Heart right ventricle (tissue), 16 donors: ENCODE measurements around the gene ANXA1. TPM values are rescaled to one million over a fixed set of nuclear protein-coding genes. Genes with fewer than 3 reads are reported as not detected.

Experiments used
- ATAC-seq, 8 donors: fragments of 200-7000 bp; cut with Tn5 transposase; one replicate each; pipeline ENCODE4 v1.9.1; 2020; ENCODE audit warnings: mild to moderate bottlenecking in 8 of 8, moderate library complexity in 8 of 8, moderate number of reproducible peaks in 1 of 8
- DNase-seq, 2 donors: peaks; one replicate each; pipeline ENCODE4 v3.0.0-alpha.2; 2020
- H3K27ac ChIP-seq, 10 donors: fragments of 200-600 bp; sonication (generic) in 2 of 10; one replicate each; pipeline versions ENCODE4 v1.5.0 to v1.8.0; 2020 to 2022; ENCODE audit warnings: mild to moderate bottlenecking in 3 of 10
- H3K27me3 ChIP-seq, 7 donors: fragments of 200-600 bp; one replicate each; pipeline ENCODE4 v1.8.0; 2021 to 2022; ENCODE audit warnings: mild to moderate bottlenecking in 2 of 7
- H3K36me3 ChIP-seq, 9 donors: fragments of 200-600 bp; sonication (generic) in 1 of 9; one replicate each; pipeline versions ENCODE4 v1.5.0 to v1.8.0; 2020 to 2022; ENCODE audit warnings: mild to moderate bottlenecking in 2 of 9
- H3K4me1 ChIP-seq, 9 donors: fragments of 200-600 bp; sonication (generic) in 1 of 9; one replicate each; pipeline versions ENCODE4 v1.5.0 to v1.8.0; 2020 to 2022; ENCODE audit warnings: mild to moderate bottlenecking in 4 of 9
- H3K4me3 ChIP-seq, 10 donors: fragments of 200-600 bp; sonication (generic) in 2 of 10; one replicate each; pipeline versions ENCODE4 v1.5.0 to v1.8.0; 2020 to 2022; ENCODE audit warnings: mild to moderate bottlenecking in 7 of 10, moderate library complexity in 2 of 10
- H3K9me3 ChIP-seq, 11 donors: fragments of 200-600 bp in 10 of 11; sonication (generic) in 2 of 11; one replicate each; pipeline versions ENCODE4 v1.5.0 to v1.8.0; 2013 to 2022; ENCODE audit warnings: mild to moderate bottlenecking in 2 of 11, control low read depth in 1 of 11, moderate library complexity in 1 of 11
- WGBS, 2 donors: extraction: QIAGEN DNeasy Blood & Tissue Kit; methylation state at CpG; one replicate each; pipeline ENCODE4 v1.1.7; 2013; ENCODE audit warnings: inconsistent platforms in 1 of 2; 5-methylcytosine and 5-hydroxymethylcytosine counted together
- intact Hi-C, 10 donors: fragments of 100-400 bp; cut with DNase I; formaldehyde crosslinking; loops; one replicate each; pipeline versions ENCODE4 v1.11.1 to v1.14.2; 2022
- polyA plus RNA-seq, 2 donors: library from polyadenylated mRNA; stranded (reverse); fragments of 200-250 nt; gene quantifications; one replicate each; pipeline ENCODE4 v1.2.3, GENCODE V29; 2013
- total RNA-seq, 10 donors: library from RNA; stranded (reverse); fragmentation: NEBNext Ultra II Directional in 3 of 10; extraction: Animal tissue kit (Norgen Biotek cat#: 25700) in 3 of 10; gene quantifications; one replicate each; pipeline versions ENCODE4 v1.2.1 to v1.2.4, GENCODE V29; 2021 to 2023
- TF ChIP-seq, protein P1 (sequence below), 9 donors: fragments of 200-600 bp; sonication (generic) in 2 of 9; IDR thresholded peaks; one replicate each; pipeline versions ENCODE4 v1.5.0 to v1.8.0; 2021 to 2022; ENCODE audit warnings: antibody characterized with exemption in 9 of 9, mild to moderate bottlenecking in 5 of 9, moderate library complexity in 1 of 9
- donor health status: Arrhythmogenic right ventricular cardiomyopathy.
- donor health status: ischemic (EF 13 %, LVEDD 7.1; RV severe dilation, severe dysfunction).
- donor health status: healthy with polysubstance abuse.
- donor health status: DM: no; HTN: yes; CAD: no.
- donor health status: DM: no; HTN: no; CAD: no.
- donor health status: ischemic (EF 25% LVEDD 6.9; RV normal size, moderate dysfunction).
- donor health status: ischemic (EF 25% LVEDD 5.7; RV mildly dilated, moderate dysfunction).
- donor health status: healthy.
- donor health status: DM: yes; HTN: yes; CAD: no.
- donor health status: Ischemic cardiomyopathy.
- donor health status: ischemic (EF 35%, LVEDD 5.7; RV mildly dilated, moderate dysfunction).
- donor health status: nonischemic (EF 11% LVEDD 7.7; RV severe dilation, severe dysfunction).
- donor health status: DM: yes; HTN: yes; CAD: no.
- donor health status: PGD.
- donor health status: ischemic (EF 29% LVEDD 5.4; RV normal size, mild dysfunction).
- donor health status: nonischemic (EF 23%, LVEDD 6.1; RV moderate dilation, normal function).

ANXA1 gene
- total and polyA plus RNA-seq, 12 donors: 21.1 to 126 (median 40.7) TPM

DNA sequence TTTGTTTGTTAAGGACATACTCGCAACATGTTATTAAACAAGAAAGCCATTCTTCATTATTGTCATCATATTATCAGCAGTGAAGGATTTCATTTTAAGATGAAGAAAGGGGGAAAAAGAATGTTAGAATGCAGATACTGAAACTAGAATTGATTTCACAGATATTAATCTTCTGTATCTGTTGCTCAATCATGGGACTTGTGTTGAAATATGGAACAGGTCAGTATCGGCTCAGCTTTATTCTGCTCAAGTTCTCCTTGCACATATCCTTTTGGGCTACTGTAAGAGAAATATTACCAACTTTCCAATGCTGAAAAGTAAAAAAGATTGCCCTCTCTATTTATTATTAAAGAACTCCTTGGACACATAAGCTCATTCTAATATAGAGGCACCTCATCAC is 13.8 kb upstream of the ANXA1 start:
- Histone ChIP-seq H3K36me3 (no peaks in the 10 kb centered on the region), H3K9me3 (no peaks in the 10 kb centered on the region), H3K27me3 (no peaks in the 10 kb centered on the region), H3K4me1 (peaks cover 0 to 37% (median 3%) of the 10 kb centered on the region in 9 donors), H3K4me3 (no peak overlapping the region), H3K27ac (no peak overlapping the region)
- TF ChIP-seq, protein P1, sequence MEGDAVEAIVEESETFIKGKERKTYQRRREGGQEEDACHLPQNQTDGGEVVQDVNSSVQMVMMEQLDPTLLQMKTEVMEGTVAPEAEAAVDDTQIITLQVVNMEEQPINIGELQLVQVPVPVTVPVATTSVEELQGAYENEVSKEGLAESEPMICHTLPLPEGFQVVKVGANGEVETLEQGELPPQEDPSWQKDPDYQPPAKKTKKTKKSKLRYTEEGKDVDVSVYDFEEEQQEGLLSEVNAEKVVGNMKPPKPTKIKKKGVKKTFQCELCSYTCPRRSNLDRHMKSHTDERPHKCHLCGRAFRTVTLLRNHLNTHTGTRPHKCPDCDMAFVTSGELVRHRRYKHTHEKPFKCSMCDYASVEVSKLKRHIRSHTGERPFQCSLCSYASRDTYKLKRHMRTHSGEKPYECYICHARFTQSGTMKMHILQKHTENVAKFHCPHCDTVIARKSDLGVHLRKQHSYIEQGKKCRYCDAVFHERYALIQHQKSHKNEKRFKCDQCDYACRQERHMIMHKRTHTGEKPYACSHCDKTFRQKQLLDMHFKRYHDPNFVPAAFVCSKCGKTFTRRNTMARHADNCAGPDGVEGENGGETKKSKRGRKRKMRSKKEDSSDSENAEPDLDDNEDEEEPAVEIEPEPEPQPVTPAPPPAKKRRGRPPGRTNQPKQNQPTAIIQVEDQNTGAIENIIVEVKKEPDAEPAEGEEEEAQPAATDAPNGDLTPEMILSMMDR (IDR thresholded peaks at IDR 0.05): no peak
- ATAC-seq (no peak), DNase-seq (no peak)
- WGBS, 2 donors: 93 to 94% methylated on average over 2 of the region's 2 CpGs
- intact Hi-C loops: no loop called here

DNA sequence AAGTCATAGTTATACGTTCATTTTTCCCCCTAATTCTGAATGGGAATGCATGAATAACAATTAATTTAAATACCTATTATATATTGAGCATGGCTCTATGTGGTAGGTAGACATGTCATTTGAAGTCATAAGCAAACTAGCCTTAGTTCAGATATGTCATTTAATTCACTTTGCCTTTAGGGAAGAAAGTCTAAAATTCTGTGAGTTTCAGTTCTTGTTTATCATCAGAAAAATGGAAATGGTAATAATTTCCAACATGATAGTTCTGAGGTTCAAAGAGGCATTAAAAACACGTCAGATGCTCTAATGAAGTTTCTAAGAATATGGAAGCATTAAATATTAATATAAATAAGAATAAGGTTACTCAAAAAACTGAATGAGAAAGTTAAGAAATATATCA is 13.1 kb upstream of the ANXA1 start:
- DNase-seq (no peak), ATAC-seq (no peak)
- intact Hi-C loops: no loop called here
- H3K36me3 ChIP-seq: no peaks in the 10 kb centered on the region
- WGBS, 2 donors: 84 to 85% methylated on average over 2 of the region's 2 CpGs
- TF ChIP-seq, protein P1 (IDR thresholded peaks at IDR 0.05): no peak
- H3K27ac ChIP-seq: peak overlapping the region in 1 of 10 donors; percentile 33
- no peak overlapping the region for H3K4me3 ChIP-seq
- no peaks in the 10 kb centered on the region for H3K27me3 ChIP-seq
- peaks cover 0 to 36% (median 0%) of the 10 kb centered on the region in 9 donors for H3K4me1 ChIP-seq
- H3K9me3 ChIP-seq: no peaks in the 10 kb centered on the region

DNA sequence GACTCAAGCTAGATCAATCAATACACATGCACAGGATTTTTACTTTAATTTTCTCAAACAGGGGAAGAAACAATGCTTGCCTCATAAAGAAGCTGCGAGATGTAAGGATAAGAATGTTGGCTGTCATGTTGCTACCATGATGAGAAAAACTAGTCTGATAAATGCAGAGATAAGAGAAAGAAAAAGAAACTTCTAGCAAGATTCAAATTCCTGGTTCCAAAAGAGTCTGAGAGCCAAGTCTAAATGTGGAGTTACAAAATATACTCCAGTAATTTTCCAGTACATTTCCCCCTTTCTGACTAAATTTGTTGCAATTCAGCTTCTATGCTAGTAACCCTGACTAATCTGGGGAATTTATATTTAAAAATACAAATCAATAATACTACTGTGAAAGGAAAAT is 10.4 kb upstream of the ANXA1 start:
- H3K4me1 ChIP-seq: peaks cover 0 to 45% (median 9%) of the 10 kb centered on the region in 9 donors
- no peaks in the 10 kb centered on the region for H3K9me3 ChIP-seq
- H3K27me3 ChIP-seq: no peaks in the 10 kb centered on the region
- DNase-seq (no peak), ATAC-seq (no peak)
- TF ChIP-seq, protein P1 (IDR thresholded peaks at IDR 0.05): no peak
- no peak overlapping the region for H3K27ac ChIP-seq
- intact Hi-C loops: loop anchor here in 1 of 10 donors (10.0 kb wide), 1 partner anchor 776 kb away; the partner anchor contains the start of gene ZFAND5
- 62 to 67% methylated on average over 1 of the region's 1 CpG for WGBS, 2 donors
- H3K4me3 ChIP-seq: no peak overlapping the region
- H3K36me3 ChIP-seq: no peaks in the 10 kb centered on the region

DNA sequence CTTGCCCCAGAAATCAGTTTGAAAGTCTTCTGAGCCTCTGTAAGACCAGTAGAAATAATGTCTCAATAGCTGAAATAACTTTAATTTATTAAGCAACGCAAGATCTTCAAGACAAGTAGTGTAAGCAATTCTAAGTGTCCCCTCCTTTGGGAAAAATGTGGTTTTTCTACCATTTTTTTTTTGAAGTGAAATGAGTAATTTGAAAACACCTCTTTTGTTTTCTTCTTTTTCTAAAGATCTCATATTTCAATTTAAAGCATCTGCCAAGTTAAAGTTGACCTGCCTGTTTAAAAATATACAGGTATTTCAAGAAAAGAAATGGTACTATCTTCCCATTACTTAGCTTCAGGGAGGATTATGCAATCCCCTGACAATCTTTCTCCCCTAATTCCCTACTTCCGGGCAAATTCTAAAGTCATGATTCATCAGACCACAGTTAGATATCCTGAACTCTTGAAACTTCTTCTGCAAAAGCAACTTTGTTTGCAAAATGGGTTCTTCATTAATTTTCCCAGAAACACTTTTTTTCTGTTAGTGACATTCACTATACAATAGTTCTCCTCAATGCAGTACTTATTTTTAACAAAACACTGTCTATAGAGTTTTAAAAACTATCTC is 7.8 kb upstream of the ANXA1 start:
- WGBS, 2 donors: 42 to 58% methylated on average over 2 of the region's 2 CpGs
- ATAC-seq (peak in 7 of 8 donors; percentile 69 to 85 (median 79)), DNase-seq (no peak)
- Histone ChIP-seq H3K36me3 (no peaks in the 10 kb centered on the region), H3K4me1 (peaks cover 0 to 56% (median 16%) of the 10 kb centered on the region in 9 donors), H3K9me3 (no peaks in the 10 kb centered on the region), H3K4me3 (no peak overlapping the region), H3K27me3 (no peaks in the 10 kb centered on the region), H3K27ac (peak overlapping the region in 4 of 10 donors; percentile 41 to 68 (median 46))
- intact Hi-C loops: loop anchor here in 1 of 10 donors (10.0 kb wide), 1 partner anchor 779 kb away; the partner anchor contains the start of gene ZFAND5
- TF ChIP-seq, protein P1 (IDR thresholded peaks at IDR 0.05): no peak
